CD4-positive, CD25-positive, alpha-beta regulatory T cell (primary cell): ENCODE results near the gene OR52A1. TPM values are rescaled to one million over a fixed set of nuclear protein-coding genes. Genes with fewer than 3 reads are reported as not detected.
"Not testable (repeated sequence)": the region's sequence is repeated elsewhere in the genome, so short reads cannot be mapped to it uniquely, and the experiment has no call there.

Experiments
- ATAC-seq, 2 donors: fragments of 150-1000 bp; cut with Tn5 transposase; one replicate each; pipeline ENCODE4 v1.10.0; 2021; ENCODE audit warnings: low read depth in 2 of 2, moderate number of reproducible peaks in 2 of 2, moderate library complexity in 1 of 2
- DNase-seq, 3 donors: peaks; one replicate each; pipeline versions ENCODE4 v3.0.0 to v3.0.0-alpha.2; 2012 to 2022; ENCODE audit warnings: mixed read lengths in 1 of 3
- H3K27ac ChIP-seq: one replicate; pipeline ENCODE4 v1.7.0; 2013; ENCODE audit warnings: mild to moderate bottlenecking, low read length; ENCODE audit not compliant: insufficient read depth, poor library complexity, severe bottlenecking
- H3K27me3 ChIP-seq: one replicate; pipeline ENCODE4 v1.7.0; 2013; ENCODE audit warnings: low read length; ENCODE audit not compliant: control insufficient read depth, insufficient read depth
- H3K36me3 ChIP-seq: one replicate; pipeline ENCODE4 v1.7.0; 2013; ENCODE audit warnings: mild to moderate bottlenecking, low read length, moderate library complexity; ENCODE audit not compliant: control insufficient read depth, insufficient read depth
- H3K4me1 ChIP-seq: 2 replicates; pipeline ENCODE4 v1.7.0; 2013; ENCODE audit warnings: mild to moderate bottlenecking, low read length; ENCODE audit not compliant: insufficient read depth, control insufficient read depth, poor library complexity, severe bottlenecking
- H3K4me3 ChIP-seq: one replicate; pipeline ENCODE4 v1.7.0; 2013; ENCODE audit warnings: low read depth, mild to moderate bottlenecking, low read length, moderate library complexity
- H3K9me3 ChIP-seq, 2 experiments: 1 replicate in 1 of 2; 2 replicates in 1 of 2; pipeline ENCODE4 v1.7.0; 2013; ENCODE audit warnings: low read length in 2 of 2, mild to moderate bottlenecking in 1 of 2, moderate library complexity in 1 of 2; ENCODE audit not compliant: control insufficient read depth in 2 of 2
- H3K27ac Mint-ChIP-seq, 3 donors: one replicate each; pipeline ENCODE4 v1.8.0; 2020 to 2022; ENCODE audit warnings: mild to moderate bottlenecking in 3 of 3, mixed read lengths in 3 of 3, moderate library complexity in 2 of 3
- H3K27me3 Mint-ChIP-seq: one replicate; pipeline ENCODE4 v1.8.0; 2022; ENCODE audit warnings: mild to moderate bottlenecking, mixed read lengths
- H3K36me3 Mint-ChIP-seq: one replicate; pipeline ENCODE4 v1.8.0; 2020; ENCODE audit warnings: mixed read lengths
- H3K4me1 Mint-ChIP-seq, 4 donors: one replicate each; pipeline ENCODE4 v1.8.0; 2020 to 2022; ENCODE audit warnings: mixed read lengths in 4 of 4, mild to moderate bottlenecking in 1 of 4
- H3K4me3 Mint-ChIP-seq, 4 donors: one replicate each; pipeline ENCODE4 v1.8.0; 2020 to 2022; ENCODE audit warnings: mild to moderate bottlenecking in 4 of 4, mixed read lengths in 4 of 4, moderate library complexity in 3 of 4
- H3K9me3 Mint-ChIP-seq, 7 donors: one replicate each; pipeline ENCODE4 v1.8.0; 2020 to 2022; ENCODE audit warnings: mixed read lengths in 7 of 7, mild to moderate bottlenecking in 3 of 7, moderate library complexity in 2 of 7
- polyA plus RNA-seq, 4 donors: library from polyadenylated mRNA; unstranded; fragments of 300-500 nt; fragmentation: Illumina TruSeq; gene quantifications; one replicate each; pipeline ENCODE4 v1.2.3, GENCODE V29; 2021
- total RNA-seq: library from RNA; stranded (reverse); gene quantifications from one replicate; pipeline ENCODE4 v1.2.3, GENCODE V29; 2022

OR52A1 gene
- total and polyA plus RNA-seq, 5 donors from 2014 or later: not detected

DNA sequence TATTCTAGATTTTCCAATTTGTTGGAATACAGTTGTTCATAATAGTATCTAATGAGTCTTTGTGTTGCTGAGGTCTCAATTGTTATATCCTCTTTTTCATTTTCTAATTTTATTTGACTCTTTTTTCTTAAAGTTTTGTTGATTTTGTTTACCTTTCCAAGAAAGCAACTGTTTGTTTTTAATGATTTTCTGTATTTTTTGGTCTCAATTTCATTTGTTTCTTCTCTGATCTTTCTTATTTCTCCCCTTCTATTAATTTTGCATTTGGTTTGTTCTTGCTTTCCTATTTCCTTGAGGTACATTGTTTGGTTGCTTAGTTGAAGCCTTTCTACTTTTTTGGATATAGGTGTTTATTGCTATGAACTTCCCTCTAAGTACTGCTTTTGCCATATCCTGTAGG, 5.2 kb upstream of the OR52A1 start:
- no peak overlapping the region for H3K4me3 ChIP-seq
- Mint-ChIP-seq H3K4me1 (no peaks in the 10 kb centered on the region), H3K9me3 (peaks cover 0 to 9% (median 2%) of the 10 kb centered on the region in 7 donors), H3K27ac (no peak overlapping the region), H3K36me3 (no peaks in the 10 kb centered on the region), H3K4me3 (no peak overlapping the region), H3K27me3 (peaks cover 6% of the 10 kb centered on the region)
- no peak for DNase-seq
- no peaks in the 10 kb centered on the region for H3K36me3 ChIP-seq
- ATAC-seq: no peak
- no peaks in the 10 kb centered on the region for H3K4me1 ChIP-seq
- no peaks in the 10 kb centered on the region for H3K27me3 ChIP-seq
- no peaks in the 10 kb centered on the region for H3K9me3 ChIP-seq
- no peak overlapping the region for H3K27ac ChIP-seq

DNA sequence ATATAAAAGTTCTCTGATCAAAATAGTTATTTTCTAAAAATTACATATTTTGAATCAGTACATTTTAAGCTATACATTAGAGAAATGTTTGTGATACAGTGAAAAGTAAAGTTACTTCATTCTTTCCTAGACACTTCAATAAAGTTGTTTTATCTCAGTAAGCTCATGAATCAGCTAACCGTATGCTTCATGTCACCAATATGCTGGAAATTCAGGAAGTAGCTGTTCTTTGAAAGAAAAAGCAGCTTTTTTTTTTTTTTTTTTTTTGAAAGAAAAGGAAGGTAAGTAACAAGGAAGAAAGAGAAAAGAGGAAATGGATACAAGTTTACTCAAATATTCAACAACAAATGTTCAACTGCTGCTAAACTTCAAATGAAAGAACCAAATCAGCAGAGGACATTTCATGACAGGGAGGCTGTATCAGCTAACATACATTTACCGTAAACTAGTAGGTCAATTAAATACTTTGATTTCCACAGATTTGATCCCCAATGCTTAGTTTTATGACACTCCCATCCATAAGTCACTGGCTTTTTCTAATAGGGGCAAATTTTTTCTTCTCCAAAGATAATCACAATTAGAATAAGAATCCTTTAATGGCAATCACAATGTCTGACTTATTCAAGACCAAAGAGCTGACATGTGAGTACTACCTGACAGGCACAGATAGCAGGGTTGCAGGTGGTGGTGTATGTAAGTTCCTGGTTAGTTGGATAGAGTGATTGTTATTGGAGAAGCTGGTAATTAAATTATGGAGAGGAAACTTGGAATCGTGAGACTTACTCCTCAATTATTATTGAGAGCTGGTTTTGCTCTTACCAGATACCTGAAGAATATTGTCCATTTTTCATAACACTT, 754 bp downstream of the OR52A1 start:
- no peak for DNase-seq
- Mint-ChIP-seq H3K9me3 (peaks cover 0 to 4% (median 0%) of the 10 kb centered on the region in 7 donors), H3K27me3 (peaks cover 9% of the 10 kb centered on the region), H3K27ac (no peak overlapping the region), H3K4me3 (no peak overlapping the region), H3K4me1 (no peaks in the 10 kb centered on the region), H3K36me3 (no peaks in the 10 kb centered on the region)
- Histone ChIP-seq H3K4me3 (no peak overlapping the region), H3K4me1 (no peaks in the 10 kb centered on the region), H3K27ac (no peak overlapping the region), H3K36me3 (no peaks in the 10 kb centered on the region), H3K9me3 (no peaks in the 10 kb centered on the region), H3K27me3 (no peaks in the 10 kb centered on the region)
- no peak for ATAC-seq

DNA sequence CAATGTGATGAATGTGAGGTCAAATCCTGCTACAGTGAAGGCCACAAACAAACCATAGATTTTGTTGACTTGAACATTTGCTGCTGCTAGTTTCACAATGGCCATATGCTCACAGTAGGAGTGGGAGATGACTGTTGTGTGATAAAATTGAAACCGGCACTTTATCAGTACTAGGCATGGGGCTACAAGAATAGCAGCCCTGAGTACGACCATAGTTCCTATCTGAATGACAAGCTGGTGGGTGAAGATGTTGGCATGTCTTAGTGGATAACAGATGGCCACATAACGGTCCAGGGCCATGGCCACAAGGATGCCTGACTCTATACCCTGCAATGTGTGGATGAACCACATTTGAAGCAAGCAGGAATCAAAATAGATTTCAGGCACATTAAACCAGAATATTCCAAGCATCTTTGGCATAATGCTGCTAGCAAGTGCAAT, 2.8 kb downstream of the OR52A1 start:
- Histone ChIP-seq H3K27me3 (no peaks in the 10 kb centered on the region), H3K4me3 (no peak overlapping the region), H3K4me1 (no peaks in the 10 kb centered on the region), H3K9me3 (no peaks in the 10 kb centered on the region), H3K27ac (no peak overlapping the region), H3K36me3 (no peaks in the 10 kb centered on the region)
- H3K27me3 Mint-ChIP-seq: peaks cover 9% of the 10 kb centered on the region
- H3K4me3 Mint-ChIP-seq: no peak overlapping the region
- DNase-seq (no peak), ATAC-seq (no peak)
- H3K36me3 Mint-ChIP-seq: no peaks in the 10 kb centered on the region
- H3K27ac Mint-ChIP-seq: no peak overlapping the region
- no peaks in the 10 kb centered on the region for H3K4me1 Mint-ChIP-seq
- H3K9me3 Mint-ChIP-seq: peaks cover 0 to 4% (median 0%) of the 10 kb centered on the region in 7 donors

DNA sequence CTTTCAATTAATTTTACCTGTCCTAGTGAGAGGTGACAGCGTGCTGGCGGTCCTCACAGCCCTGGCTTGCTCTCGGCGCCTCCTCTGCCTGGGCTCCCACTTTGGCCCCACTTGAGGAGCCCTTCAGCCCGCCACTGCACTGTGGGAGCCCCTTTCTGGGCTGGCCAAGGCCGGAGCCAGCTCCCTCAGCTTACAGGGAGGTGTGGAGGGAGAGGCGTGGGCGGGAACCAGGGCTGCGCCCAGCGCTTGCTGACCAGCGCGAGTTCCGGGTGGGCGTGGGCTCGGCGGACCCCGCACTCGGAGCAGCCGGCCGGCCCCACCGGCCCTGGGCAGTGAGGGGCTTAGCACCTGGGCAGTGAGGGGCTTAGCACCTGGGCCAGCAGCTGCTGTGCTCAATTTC, 10.4 kb downstream of the OR52A1 start:
- H3K4me3 Mint-ChIP-seq, H3K9me3 Mint-ChIP-seq, H3K4me3 ChIP-seq, H3K36me3 Mint-ChIP-seq, H3K36me3 ChIP-seq, H3K27me3 Mint-ChIP-seq, H3K27ac Mint-ChIP-seq, H3K4me1 Mint-ChIP-seq, H3K27ac ChIP-seq, H3K4me1 ChIP-seq, DNase-seq, H3K27me3 ChIP-seq, ATAC-seq, H3K9me3 ChIP-seq: not testable (repeated sequence)

DNA sequence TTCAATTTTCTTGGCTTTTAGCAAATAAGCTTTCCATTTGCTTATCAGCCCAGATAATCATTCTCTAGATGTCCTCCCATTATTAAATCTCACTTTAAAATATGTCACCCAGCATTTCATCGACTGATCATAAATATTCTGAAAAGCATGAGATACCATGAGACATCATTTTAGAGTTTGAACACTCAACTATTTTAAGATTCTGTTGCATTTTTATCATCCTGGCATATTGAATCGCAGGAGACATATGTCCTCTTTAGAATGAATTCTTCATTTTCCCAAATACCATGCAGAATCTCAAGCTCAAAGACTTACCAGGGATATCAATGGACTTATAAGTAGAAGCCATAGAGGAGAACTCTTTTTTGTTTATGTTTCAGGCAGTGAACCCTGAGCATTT, 16.6 kb downstream of the OR52A1 start, which contains the start of gene OR52A5:
TSS of gene OR52A5 (minus strand) at position 361 of the 400 bp plus-strand sequence. CDS start 5,714 bp downstream, outside the sequence.
- no peaks in the 10 kb centered on the region for H3K27me3 Mint-ChIP-seq
- Histone ChIP-seq H3K27me3 (no peaks in the 10 kb centered on the region), H3K36me3 (no peaks in the 10 kb centered on the region), H3K4me3 (no peak within 1 kb of the TSS), H3K9me3 (no peaks in the 10 kb centered on the region), H3K4me1 (no peaks in the 10 kb centered on the region), H3K27ac (no peak within 1 kb of the TSS)
- H3K4me3 Mint-ChIP-seq: no peak within 1 kb of the TSS
- no peak for ATAC-seq
- H3K36me3 Mint-ChIP-seq: no peaks in the 10 kb centered on the region
- H3K4me1 Mint-ChIP-seq: no peaks in the 10 kb centered on the region
- no peak within 1 kb of the TSS for H3K27ac Mint-ChIP-seq
- peaks cover 0 to 4% (median 0%) of the 10 kb centered on the region in 7 donors for H3K9me3 Mint-ChIP-seq
- DNase-seq: no peak

DNA sequence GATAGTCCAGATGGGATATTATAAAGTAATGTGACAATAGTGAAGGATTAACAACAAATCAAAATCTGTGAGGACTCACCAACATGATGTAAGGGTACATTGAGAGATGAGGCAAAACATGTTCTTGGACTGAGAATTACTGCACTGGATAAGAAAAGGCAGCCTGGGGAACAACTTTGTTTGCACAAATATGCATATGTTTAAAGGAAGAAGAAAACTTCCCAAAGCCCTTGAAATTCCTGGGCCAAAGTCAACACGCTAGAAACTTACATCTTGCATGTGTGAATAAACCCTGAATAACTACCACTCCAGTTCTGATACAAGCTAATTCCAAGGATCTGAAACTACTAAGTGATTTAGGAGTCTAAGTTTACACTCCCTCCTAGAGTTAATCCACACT, 17.5 kb downstream of the OR52A1 start:
- ATAC-seq: no peak
- Histone ChIP-seq H3K4me1 (no peaks in the 10 kb centered on the region), H3K27me3 (no peaks in the 10 kb centered on the region), H3K27ac (no peak overlapping the region), H3K4me3 (no peak overlapping the region), H3K36me3 (no peaks in the 10 kb centered on the region), H3K9me3 (no peaks in the 10 kb centered on the region)
- no peaks in the 10 kb centered on the region for H3K36me3 Mint-ChIP-seq
- H3K9me3 Mint-ChIP-seq: peaks cover 0 to 2% (median 0%) of the 10 kb centered on the region in 7 donors
- DNase-seq: no peak
- H3K27ac Mint-ChIP-seq: no peak overlapping the region
- no peaks in the 10 kb centered on the region for H3K4me1 Mint-ChIP-seq
- no peaks in the 10 kb centered on the region for H3K27me3 Mint-ChIP-seq
- no peak overlapping the region for H3K4me3 Mint-ChIP-seq

DNA sequence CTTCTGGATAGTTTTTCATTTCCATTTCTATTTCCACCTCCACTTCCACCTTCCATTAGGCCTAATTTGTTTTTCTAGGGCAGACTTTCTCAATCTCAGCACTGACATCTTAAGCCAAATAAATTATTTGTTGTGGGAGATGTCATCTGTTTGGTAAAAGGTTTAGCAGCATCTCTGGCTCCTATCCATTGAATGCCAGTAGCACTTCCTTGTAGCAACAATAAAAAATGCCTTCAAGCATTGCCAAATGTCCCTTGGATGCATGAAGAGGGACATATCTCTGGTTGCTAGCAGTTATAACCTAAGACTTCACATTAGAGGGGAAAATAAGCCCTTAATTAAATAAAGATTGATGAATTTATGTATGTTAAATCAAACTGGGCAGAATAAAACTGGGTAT, 18.3 kb downstream of the OR52A1 start:
- no peak overlapping the region for H3K4me3 Mint-ChIP-seq

More for the DNA sequence above, 18.3 kb downstream of the OR52A1 start:
- H3K27ac ChIP-seq: no peak overlapping the region
- Mint-ChIP-seq H3K36me3 (no peaks in the 10 kb centered on the region), H3K27me3 (no peaks in the 10 kb centered on the region), H3K4me1 (no peaks in the 10 kb centered on the region), H3K27ac (no peak overlapping the region), H3K9me3 (peaks cover 0 to 2% (median 0%) of the 10 kb centered on the region in 7 donors)
- no peaks in the 10 kb centered on the region for H3K9me3 ChIP-seq
- DNase-seq (no peak), ATAC-seq (no peak)
- no peaks in the 10 kb centered on the region for H3K4me1 ChIP-seq
- no peak overlapping the region for H3K4me3 ChIP-seq
- no peaks in the 10 kb centered on the region for H3K27me3 ChIP-seq
- H3K36me3 ChIP-seq: no peaks in the 10 kb centered on the region
